GM12878 (cell line): ENCODE data around the gene RAB3GAP1.

Source experiments
- EP300 ChIP-seq, 2 experiments: fragments of 150-350 bp in 1 of 2; IDR thresholded peaks; 2 replicates each; pipeline ENCODE4 v1.6.1; 2011 to 2012; ENCODE audit warnings: low read depth in 2 of 2, low read length in 2 of 2, borderline replicate concordance in 1 of 2, improper control_type of control experiment in 1 of 2, inconsistent platforms in 1 of 2; ENCODE audit not compliant: control insufficient read depth in 1 of 2
- IRF4 ChIP-seq: IDR thresholded peaks from 2 replicates; pipeline ENCODE4 v1.6.1; 2011; ENCODE audit warnings: low read depth, low read length
- JUND ChIP-seq: IDR thresholded peaks from 2 replicates; pipeline ENCODE4 v1.6.1; 2012; ENCODE audit warnings: low read depth, mild to moderate bottlenecking, low read length, improper control_type of control experiment, moderate library complexity
- MTA3 ChIP-seq: IDR thresholded peaks from 2 replicates; pipeline ENCODE4 v1.6.1; 2012; ENCODE audit warnings: low read length, inconsistent platforms, borderline replicate concordance
- PBX3 ChIP-seq: IDR thresholded peaks from 2 replicates; pipeline ENCODE4 v1.6.1; 2011; ENCODE audit warnings: mild to moderate bottlenecking, low read depth, low read length, moderate library complexity; ENCODE audit not compliant: insufficient replicate concordance
- POLR2AphosphoS2 ChIP-seq: IDR thresholded peaks from 2 replicates; pipeline ENCODE4 v1.6.1; 2011; ENCODE audit warnings: low read depth, mild to moderate bottlenecking, low read length, improper control_type of control experiment, moderate library complexity
- TF ChIP-seq, protein P1 (sequence below), 3 experiments: IDR thresholded peaks in 2 of 3; conservative IDR thresholded peaks in 1 of 3; 2 replicates each; pipeline ENCODE4 v1.5.1; 2011; ENCODE audit warnings: low read depth in 3 of 3, low read length in 3 of 3, mild to moderate bottlenecking in 3 of 3, control low read depth in 2 of 3, moderate library complexity in 2 of 3, inconsistent platforms in 1 of 3, mixed read lengths in 1 of 3; ENCODE audit not compliant: control insufficient read depth in 2 of 3, insufficient read depth in 1 of 3; ENCODE audit errors: extremely low read depth in 1 of 3
- TF ChIP-seq, protein P2 (sequence below): IDR thresholded peaks from 2 replicates; pipeline ENCODE4 v1.6.1; 2012; ENCODE audit warnings: mild to moderate bottlenecking, low read depth, low read length

DNA sequence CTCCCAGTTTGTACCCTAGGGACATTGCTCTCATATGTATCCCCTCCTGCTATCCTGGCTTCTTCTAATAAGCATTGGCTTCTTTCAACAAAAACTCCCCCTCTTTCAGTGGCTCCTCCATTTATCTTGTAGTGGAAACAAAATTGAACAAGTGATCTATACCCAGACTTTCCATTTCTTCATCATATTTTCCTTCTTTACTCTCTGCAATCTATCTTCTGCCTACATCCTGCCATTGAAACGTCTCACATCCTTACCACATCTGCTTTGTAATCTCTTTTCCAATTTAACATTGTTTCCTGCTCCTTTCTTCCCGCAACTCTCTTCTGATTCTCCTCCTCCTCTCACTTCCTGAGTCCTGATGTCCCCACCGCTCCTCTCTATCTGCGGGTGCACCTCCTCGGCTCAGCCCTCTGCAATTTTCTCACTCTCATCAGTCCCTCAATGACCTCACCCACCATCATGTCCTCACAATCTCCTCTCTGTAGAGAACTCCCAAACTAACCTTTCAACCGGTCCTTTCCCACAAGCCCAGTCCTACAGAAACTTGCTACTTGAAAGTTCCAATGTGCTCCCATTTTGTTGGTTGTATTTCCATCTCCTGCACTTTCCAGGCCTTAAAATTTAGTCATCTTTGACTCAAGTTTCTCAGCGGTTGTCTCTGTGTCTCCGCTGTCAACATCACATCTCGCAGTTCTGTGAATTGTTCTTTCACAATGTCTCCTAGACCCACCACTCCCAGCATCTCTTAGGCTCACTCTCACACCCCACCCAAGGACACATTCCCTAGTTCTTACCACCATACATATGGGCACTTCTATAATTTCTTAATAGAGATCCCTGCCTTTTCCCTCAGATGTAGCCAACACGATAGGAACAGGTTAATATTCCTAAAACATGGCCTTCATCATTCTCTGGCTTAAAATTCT, 28.9 kb upstream of the RAB3GAP1 start:
- TF ChIP-seq JUND (no peak), IRF4 (no peak), POLR2AphosphoS2 (no peak), PBX3 (no peak), MTA3 (no peak), EP300 (IDR thresholded peaks at IDR 0.05; ENCODE audit: borderline replicate concordance in 1 of 2, control insufficient read depth in 1 of 2, low read depth in 2 of 2, low read length in 2 of 2) (no peak)
- TF ChIP-seq, protein P1, sequence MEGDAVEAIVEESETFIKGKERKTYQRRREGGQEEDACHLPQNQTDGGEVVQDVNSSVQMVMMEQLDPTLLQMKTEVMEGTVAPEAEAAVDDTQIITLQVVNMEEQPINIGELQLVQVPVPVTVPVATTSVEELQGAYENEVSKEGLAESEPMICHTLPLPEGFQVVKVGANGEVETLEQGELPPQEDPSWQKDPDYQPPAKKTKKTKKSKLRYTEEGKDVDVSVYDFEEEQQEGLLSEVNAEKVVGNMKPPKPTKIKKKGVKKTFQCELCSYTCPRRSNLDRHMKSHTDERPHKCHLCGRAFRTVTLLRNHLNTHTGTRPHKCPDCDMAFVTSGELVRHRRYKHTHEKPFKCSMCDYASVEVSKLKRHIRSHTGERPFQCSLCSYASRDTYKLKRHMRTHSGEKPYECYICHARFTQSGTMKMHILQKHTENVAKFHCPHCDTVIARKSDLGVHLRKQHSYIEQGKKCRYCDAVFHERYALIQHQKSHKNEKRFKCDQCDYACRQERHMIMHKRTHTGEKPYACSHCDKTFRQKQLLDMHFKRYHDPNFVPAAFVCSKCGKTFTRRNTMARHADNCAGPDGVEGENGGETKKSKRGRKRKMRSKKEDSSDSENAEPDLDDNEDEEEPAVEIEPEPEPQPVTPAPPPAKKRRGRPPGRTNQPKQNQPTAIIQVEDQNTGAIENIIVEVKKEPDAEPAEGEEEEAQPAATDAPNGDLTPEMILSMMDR (IDR thresholded peaks at IDR 0.05 in 2 of 3, conservative IDR thresholded peaks at IDR 0.05 in 1 of 3; ENCODE audit: control insufficient read depth in 2 of 3, extremely low read depth in 1 of 3, insufficient read depth in 1 of 3, low read depth in 3 of 3, low read length in 3 of 3): no peak
- TF ChIP-seq, protein P2, sequence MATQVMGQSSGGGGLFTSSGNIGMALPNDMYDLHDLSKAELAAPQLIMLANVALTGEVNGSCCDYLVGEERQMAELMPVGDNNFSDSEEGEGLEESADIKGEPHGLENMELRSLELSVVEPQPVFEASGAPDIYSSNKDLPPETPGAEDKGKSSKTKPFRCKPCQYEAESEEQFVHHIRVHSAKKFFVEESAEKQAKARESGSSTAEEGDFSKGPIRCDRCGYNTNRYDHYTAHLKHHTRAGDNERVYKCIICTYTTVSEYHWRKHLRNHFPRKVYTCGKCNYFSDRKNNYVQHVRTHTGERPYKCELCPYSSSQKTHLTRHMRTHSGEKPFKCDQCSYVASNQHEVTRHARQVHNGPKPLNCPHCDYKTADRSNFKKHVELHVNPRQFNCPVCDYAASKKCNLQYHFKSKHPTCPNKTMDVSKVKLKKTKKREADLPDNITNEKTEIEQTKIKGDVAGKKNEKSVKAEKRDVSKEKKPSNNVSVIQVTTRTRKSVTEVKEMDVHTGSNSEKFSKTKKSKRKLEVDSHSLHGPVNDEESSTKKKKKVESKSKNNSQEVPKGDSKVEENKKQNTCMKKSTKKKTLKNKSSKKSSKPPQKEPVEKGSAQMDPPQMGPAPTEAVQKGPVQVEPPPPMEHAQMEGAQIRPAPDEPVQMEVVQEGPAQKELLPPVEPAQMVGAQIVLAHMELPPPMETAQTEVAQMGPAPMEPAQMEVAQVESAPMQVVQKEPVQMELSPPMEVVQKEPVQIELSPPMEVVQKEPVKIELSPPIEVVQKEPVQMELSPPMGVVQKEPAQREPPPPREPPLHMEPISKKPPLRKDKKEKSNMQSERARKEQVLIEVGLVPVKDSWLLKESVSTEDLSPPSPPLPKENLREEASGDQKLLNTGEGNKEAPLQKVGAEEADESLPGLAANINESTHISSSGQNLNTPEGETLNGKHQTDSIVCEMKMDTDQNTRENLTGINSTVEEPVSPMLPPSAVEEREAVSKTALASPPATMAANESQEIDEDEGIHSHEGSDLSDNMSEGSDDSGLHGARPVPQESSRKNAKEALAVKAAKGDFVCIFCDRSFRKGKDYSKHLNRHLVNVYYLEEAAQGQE: no peak
